HPDE6-E6E7 (cell line): Measurements from ENCODE around the gene TRAPPC11.

Experiments used
- DNase-seq: peaks from one replicate; pipeline ENCODE4 v3.0.0; 2011; ENCODE audit warnings: missing footprints; ENCODE audit errors: extremely low spot score

The TRAPPC11 gene

GRCh38 chr4:183758061-183758757 lies 99.1 kb downstream of the TRAPPC11 start:
- DNase-seq: no peak

GRCh38 chr4:183758758-183759447 lies 99.8 kb downstream of the TRAPPC11 start:
- DNase-seq: no peak

GRCh38 chr4:183760326-183760725 lies 101.2 kb downstream of the TRAPPC11 start:
- DNase-seq: no peak
